ENCODE measurements around the gene CLECL1.

GRCh38 chr12:9752145-9752933 is 19.4 kb upstream of the CLECL1 start:
- no peak for TF ChIP-seq POLR2A (IDR thresholded peaks at IDR 0.05)
- TF ChIP-seq CTCF (IDR thresholded peaks at IDR 0.05): no peak
